Left ventricle myocardium inferior (tissue), 1 donor: ENCODE data around the gene KDM2A. TPM values are rescaled to one million over a fixed set of nuclear protein-coding genes. Genes with fewer than 3 reads are reported as not detected.

ENCODE experiments used
- DNase-seq: peaks from one replicate; pipeline ENCODE4 v3.0.0-alpha.2; 2020
- H3K27ac ChIP-seq: fragments of 200-600 bp; replicated peaks from 2 replicates; pipeline ENCODE4 v1.8.0; 2021
- H3K27me3 ChIP-seq: fragments of 200-600 bp; 2 replicates; pipeline ENCODE4 v1.8.0; 2021; ENCODE audit warnings: low read depth
- H3K36me3 ChIP-seq: fragments of 200-600 bp; 2 replicates; pipeline ENCODE4 v1.8.0; 2021
- H3K4me1 ChIP-seq: fragments of 200-600 bp; 2 replicates; pipeline ENCODE4 v1.8.0; 2021
- H3K4me3 ChIP-seq: fragments of 200-600 bp; 2 replicates; pipeline ENCODE4 v1.8.0; 2021; ENCODE audit warnings: mild to moderate bottlenecking, moderate library complexity
- H3K9me3 ChIP-seq: fragments of 200-600 bp; replicated peaks from 2 replicates; pipeline ENCODE4 v1.8.0; 2021
- CTCF ChIP-seq: fragments of 200-600 bp; IDR thresholded peaks from 2 replicates; pipeline ENCODE4 v1.8.0; 2021; ENCODE audit warnings: antibody characterized with exemption, mild to moderate bottlenecking, borderline replicate concordance
- intact Hi-C: fragments of 100-400 bp; cut with micrococcal nuclease; formaldehyde crosslinking; loops from one replicate; pipeline ENCODE4 v1.11.0; 2022
- total RNA-seq: library from RNA; stranded (reverse); fragmentation: NEBNext Ultra II Directional; extraction: Animal tissue kit (Norgen Biotek cat#: 25700); gene quantifications from one replicate; pipeline ENCODE4 v1.2.1, GENCODE V29; 2021
- donor health status: DM: no; HTN: yes; CAD: no; lungs with severe emphysema.

KDM2A gene
- total RNA-seq, 1 donor from 2014 or later: 37.6 TPM

DNA sequence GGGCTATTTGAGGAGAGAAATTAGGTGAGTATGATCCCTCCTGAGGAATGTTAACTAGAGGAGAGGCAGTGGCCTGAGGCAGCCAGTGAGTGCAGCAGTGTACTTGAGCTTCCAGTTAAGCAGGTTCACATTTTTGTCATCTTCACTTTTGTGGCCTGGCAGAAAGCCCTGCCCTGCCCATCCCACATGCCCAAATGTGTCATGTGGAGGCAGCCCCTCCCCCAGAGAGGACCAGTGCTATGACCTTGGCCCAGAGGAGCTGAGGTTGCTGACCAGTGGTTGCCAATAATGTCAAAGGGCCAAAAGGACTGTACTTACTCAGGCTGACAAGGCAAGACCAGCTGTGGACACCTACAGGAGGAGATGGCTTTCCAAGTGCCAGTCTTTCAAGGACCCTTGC, 129.6 kb downstream of the KDM2A start:
- Histone ChIP-seq H3K27me3 (no peaks in the 10 kb centered on the region), H3K27ac (peak overlapping the region; percentile 58), H3K4me3 (no peak overlapping the region), H3K4me1 (peaks cover 33% of the 10 kb centered on the region), H3K9me3 (no peaks in the 10 kb centered on the region), H3K36me3 (peaks cover 100% of the 10 kb centered on the region)
- DNase-seq: no peak
- no peak for TF ChIP-seq CTCF
- intact Hi-C loops: no loop called here

GRCh38 chr11:67250059-67251043, 131.3 kb downstream of the KDM2A start:
- Histone ChIP-seq H3K4me1 (peaks cover 21% of the 10 kb centered on the region), H3K27ac (peak overlapping the region; percentile 58), H3K27me3 (no peaks in the 10 kb centered on the region), H3K36me3 (peaks cover 100% of the 10 kb centered on the region), H3K9me3 (no peaks in the 10 kb centered on the region), H3K4me3 (no peak overlapping the region)
- no peak for TF ChIP-seq CTCF
- intact Hi-C loops: no loop called here
- DNase-seq: no peak

DNA sequence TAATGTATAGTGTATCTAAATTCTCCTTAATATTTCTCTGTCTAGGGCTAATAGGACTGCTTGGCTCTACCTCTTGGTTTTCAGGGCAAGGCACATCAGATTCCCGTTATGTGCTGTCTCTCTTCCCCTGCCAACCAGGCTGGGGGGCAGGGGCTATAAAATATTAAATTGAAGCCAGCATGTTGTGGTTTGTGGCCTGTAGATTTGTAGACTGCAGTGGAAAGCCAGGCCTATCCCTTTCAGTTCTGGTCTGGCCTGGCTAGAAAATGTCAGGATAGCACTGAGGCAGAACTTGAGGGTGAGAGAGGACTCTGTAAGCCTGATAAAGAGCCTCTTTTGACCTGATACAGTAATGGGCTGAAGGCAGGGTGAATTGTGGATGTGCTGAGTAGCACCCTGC, 132.8 kb downstream of the KDM2A start:
- Histone ChIP-seq H3K4me3 (no peak overlapping the region), H3K27me3 (no peaks in the 10 kb centered on the region), H3K4me1 (peaks cover 21% of the 10 kb centered on the region), H3K9me3 (no peaks in the 10 kb centered on the region), H3K27ac (peak overlapping the region; percentile 9), H3K36me3 (peaks cover 100% of the 10 kb centered on the region)
- no peak for DNase-seq
- no peak for TF ChIP-seq CTCF
- intact Hi-C loops: no loop called here

DNA sequence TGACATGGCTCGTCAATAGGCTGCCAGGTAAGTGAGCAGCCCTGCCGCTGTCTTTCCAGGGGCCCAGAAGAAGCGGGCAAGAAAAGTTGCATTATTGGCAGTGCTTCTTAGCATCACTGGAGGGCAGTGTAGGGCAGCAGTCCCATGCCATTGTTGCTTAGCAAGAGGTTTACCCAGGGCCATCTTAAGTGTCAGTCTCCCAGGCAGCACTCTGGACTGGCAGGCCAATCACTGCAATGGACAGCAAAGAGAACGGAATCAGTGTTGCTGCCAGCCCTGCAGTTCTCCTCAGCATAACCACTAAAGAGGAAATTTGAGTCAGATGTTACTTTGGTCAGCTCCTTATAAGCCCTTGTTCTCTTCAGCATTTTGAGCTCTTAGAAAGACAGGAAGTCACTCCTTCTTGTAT, 133.8 kb downstream of the KDM2A start:
- DNase-seq: no peak
- H3K4me1 ChIP-seq: peaks cover 15% of the 10 kb centered on the region
- peak overlapping the region; percentile 22 for H3K27ac ChIP-seq
- H3K36me3 ChIP-seq: peaks cover 96% of the 10 kb centered on the region
- no peaks in the 10 kb centered on the region for H3K9me3 ChIP-seq
- intact Hi-C loops: no loop called here
- H3K4me3 ChIP-seq: no peak overlapping the region
- TF ChIP-seq CTCF: peak; percentile 38
- H3K27me3 ChIP-seq: no peaks in the 10 kb centered on the region

GRCh38 chr11:67253872-67254624, 135.0 kb downstream of the KDM2A start:
- Histone ChIP-seq H3K27ac (no peak overlapping the region), H3K27me3 (no peaks in the 10 kb centered on the region), H3K36me3 (peaks cover 84% of the 10 kb centered on the region), H3K4me1 (peaks cover 3% of the 10 kb centered on the region), H3K4me3 (no peak overlapping the region), H3K9me3 (no peaks in the 10 kb centered on the region)
- TF ChIP-seq CTCF: no peak
- DNase-seq: no peak
- intact Hi-C loops: no loop called here
